Activated naive CD4-positive, alpha-beta T cell (primary cell): ENCODE data around the gene CD9.
"Not testable (repeated sequence)": the region's sequence is repeated elsewhere in the genome, so short reads cannot be mapped to it uniquely, and the experiment has no call there.

ENCODE experiments used
- DNase-seq, 4 experiments: peaks; one replicate each; lab custom pipeline; 2025; lab: John Stamatoyannopoulos, UW

Gene CD9

GRCh38 chr12:6199531-6200255 lies 507 bp upstream of the CD9 start:
- DNase-seq: no peak

- DNase-seq: no peak
These were observed 1.0 kb downstream of the CD9 start for GRCh38 chr12:6201213-6201608.

GRCh38 chr12:6201826-6202225 lies 1.6 kb downstream of the CD9 start:
- DNase-seq: no peak

GRCh38 chr12:6202304-6202703 lies 2.1 kb downstream of the CD9 start:
- DNase-seq: no peak

- no peak for DNase-seq
These were observed 2.6 kb downstream of the CD9 start for GRCh38 chr12:6202846-6203245.

GRCh38 chr12:6203601-6204000 lies 3.4 kb downstream of the CD9 start:
- DNase-seq: no peak

- DNase-seq: no peak
These were observed 4.4 kb downstream of the CD9 start for GRCh38 chr12:6204533-6205143.

- DNase-seq: no peak
These were observed 4.9 kb downstream of the CD9 start for GRCh38 chr12:6205144-6205539.

GRCh38 chr12:6205761-6206160 lies 5.6 kb downstream of the CD9 start:
- no peak for DNase-seq

GRCh38 chr12:6206327-6206726 lies 6.1 kb downstream of the CD9 start:
- DNase-seq: no peak

- DNase-seq: no peak
These were observed 7.2 kb downstream of the CD9 start for GRCh38 chr12:6207259-6207925.

GRCh38 chr12:6208130-6208529 lies 7.9 kb downstream of the CD9 start:
- no peak for DNase-seq

GRCh38 chr12:6209428-6209827 lies 9.2 kb downstream of the CD9 start:
- not testable (repeated sequence) for DNase-seq

GRCh38 chr12:6211421-6211869 lies 11.2 kb downstream of the CD9 start:
- DNase-seq: no peak

- DNase-seq: no peak
These were observed 11.9 kb downstream of the CD9 start for GRCh38 chr12:6212086-6212485.

GRCh38 chr12:6213969-6214368 lies 13.8 kb downstream of the CD9 start:
- DNase-seq: no peak

GRCh38 chr12:6214633-6215032 lies 14.4 kb downstream of the CD9 start:
- no peak for DNase-seq

- DNase-seq: no peak
These were observed 15.1 kb downstream of the CD9 start for GRCh38 chr12:6215120-6215807.

- no peak for DNase-seq
These were observed 15.8 kb downstream of the CD9 start for GRCh38 chr12:6215932-6216494.

GRCh38 chr12:6216581-6216980 lies 16.4 kb downstream of the CD9 start:
- no peak for DNase-seq

GRCh38 chr12:6218347-6218925 lies 18.2 kb downstream of the CD9 start:
- DNase-seq: no peak

GRCh38 chr12:6219980-6220379 lies 19.8 kb downstream of the CD9 start:
- no peak for DNase-seq
